NCI-H2196 (cell line): ENCODE data around the gene KIF12.
"Not testable (repeated sequence)": the region's sequence is repeated elsewhere in the genome, so short reads cannot be mapped to it uniquely, and the experiment has no call there.

Experiments used
- DNase-seq: peaks from one replicate; lab custom pipeline; 2025; ENCODE audit not compliant: unreplicated experiment; lab: John Stamatoyannopoulos, UW

Gene KIF12

DNA sequence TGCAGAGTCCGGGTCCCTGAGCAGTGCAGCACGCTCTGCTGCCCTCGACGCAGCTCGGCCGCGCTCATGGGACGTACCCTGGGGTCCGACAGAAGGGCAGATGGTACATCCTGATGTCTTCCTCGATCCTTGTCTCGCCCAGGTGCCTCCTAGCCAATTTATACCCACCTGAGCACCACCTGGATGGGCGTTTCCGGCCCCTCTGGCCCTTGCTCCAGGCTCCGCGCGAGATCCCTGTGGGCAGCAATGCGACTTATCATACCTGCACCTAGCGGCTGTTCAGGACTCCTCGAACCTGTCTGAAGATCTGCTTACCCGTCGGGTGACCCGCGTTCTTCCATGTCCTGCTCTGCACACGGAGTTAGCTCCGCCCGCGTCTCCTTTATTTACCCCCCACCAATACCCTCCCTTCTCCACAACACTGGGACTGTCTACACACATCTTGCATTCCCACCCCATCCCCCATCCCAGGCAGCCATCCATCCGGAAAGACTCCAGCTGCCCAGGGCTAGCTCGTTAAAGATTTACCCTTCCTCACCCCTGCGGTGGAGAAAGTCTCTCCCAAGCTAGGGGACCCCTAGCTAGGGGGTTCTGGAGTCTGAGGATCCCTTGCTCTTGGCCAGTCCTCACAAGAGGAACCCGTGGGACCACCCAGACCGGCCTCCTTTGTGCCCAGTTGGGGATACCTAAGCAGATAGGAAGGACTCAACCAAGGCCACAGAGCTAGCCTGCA lies at the start of gene KIF12:
TSS of gene KIF12 (minus strand) at position 357 of the 733 bp plus-strand sequence. CDS start at position 341, 16 bp downstream.
- no peak for DNase-seq

- no peak for DNase-seq
Observed at GRCh38 chr9:114146735-114147134, 47.6 kb upstream of the KIF12 start.

GRCh38 chr9:114143234-114143633 lies 44.1 kb upstream of the KIF12 start:
- no peak for DNase-seq

- no peak for DNase-seq
Observed at GRCh38 chr9:114141553-114142402, 42.7 kb upstream of the KIF12 start.

GRCh38 chr9:114140850-114141249 lies 41.8 kb upstream of the KIF12 start:
- no peak for DNase-seq

- DNase-seq: no peak
Observed at GRCh38 chr9:114140401-114140800, 41.3 kb upstream of the KIF12 start.

GRCh38 chr9:114139071-114139470 lies 40.0 kb upstream of the KIF12 start:
- no peak for DNase-seq

- DNase-seq: no peak
Observed at GRCh38 chr9:114138552-114138971, 39.5 kb upstream of the KIF12 start.

DNA sequence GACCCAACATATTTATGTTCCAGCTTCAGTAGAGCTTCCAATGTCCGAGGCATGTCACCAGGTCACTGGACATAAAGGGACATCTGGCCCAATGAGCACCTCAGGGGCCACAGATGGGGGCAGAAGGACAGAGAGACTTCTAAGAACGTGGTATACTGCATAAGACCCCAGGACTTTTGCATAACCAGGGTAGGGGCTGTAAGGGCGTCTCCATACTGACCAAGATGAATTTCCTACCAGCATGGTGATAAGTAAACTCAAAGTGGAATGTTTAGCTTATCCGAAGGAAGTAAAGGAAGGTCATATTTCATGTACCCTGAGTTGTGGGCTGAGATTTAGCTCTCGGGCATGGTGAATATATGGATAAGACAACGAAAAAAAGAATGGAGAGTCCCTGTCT lies 38.7 kb upstream of the KIF12 start:
- DNase-seq: no peak

- no peak for DNase-seq
Observed at GRCh38 chr9:114134827-114135396, 35.8 kb upstream of the KIF12 start.

- DNase-seq: no peak
Observed at GRCh38 chr9:114132550-114132918, 33.4 kb upstream of the KIF12 start.

- no peak for DNase-seq
Observed at GRCh38 chr9:114131808-114132549, 32.9 kb upstream of the KIF12 start.

GRCh38 chr9:114130624-114131277 lies 31.7 kb upstream of the KIF12 start:
- DNase-seq: no peak

GRCh38 chr9:114130141-114130540 lies 31.0 kb upstream of the KIF12 start:
- no peak for DNase-seq

DNA sequence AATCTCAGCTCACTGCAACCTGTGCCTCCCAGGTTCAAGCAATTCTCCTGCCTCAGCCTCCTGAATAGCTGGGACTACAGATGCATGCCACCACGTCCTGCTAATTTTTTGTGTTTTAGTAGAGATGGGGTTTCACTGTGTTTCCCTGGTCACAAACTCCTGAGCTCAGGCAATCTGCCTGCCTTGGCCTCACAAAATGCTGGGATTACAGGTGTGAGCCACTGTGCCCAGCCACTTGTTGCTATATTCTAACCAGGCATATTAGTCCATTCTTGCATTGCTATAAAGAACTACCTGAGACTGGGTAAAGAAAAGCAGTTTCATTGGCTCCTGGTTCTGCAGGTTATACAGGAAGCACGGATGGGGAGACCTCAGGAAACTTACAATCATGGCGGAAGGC lies 29.7 kb upstream of the KIF12 start:
- DNase-seq: not testable (repeated sequence)

- no peak for DNase-seq
Observed at GRCh38 chr9:114126247-114127060, 27.4 kb upstream of the KIF12 start.

GRCh38 chr9:114125476-114126013 lies 26.5 kb upstream of the KIF12 start:
- DNase-seq: no peak

DNA sequence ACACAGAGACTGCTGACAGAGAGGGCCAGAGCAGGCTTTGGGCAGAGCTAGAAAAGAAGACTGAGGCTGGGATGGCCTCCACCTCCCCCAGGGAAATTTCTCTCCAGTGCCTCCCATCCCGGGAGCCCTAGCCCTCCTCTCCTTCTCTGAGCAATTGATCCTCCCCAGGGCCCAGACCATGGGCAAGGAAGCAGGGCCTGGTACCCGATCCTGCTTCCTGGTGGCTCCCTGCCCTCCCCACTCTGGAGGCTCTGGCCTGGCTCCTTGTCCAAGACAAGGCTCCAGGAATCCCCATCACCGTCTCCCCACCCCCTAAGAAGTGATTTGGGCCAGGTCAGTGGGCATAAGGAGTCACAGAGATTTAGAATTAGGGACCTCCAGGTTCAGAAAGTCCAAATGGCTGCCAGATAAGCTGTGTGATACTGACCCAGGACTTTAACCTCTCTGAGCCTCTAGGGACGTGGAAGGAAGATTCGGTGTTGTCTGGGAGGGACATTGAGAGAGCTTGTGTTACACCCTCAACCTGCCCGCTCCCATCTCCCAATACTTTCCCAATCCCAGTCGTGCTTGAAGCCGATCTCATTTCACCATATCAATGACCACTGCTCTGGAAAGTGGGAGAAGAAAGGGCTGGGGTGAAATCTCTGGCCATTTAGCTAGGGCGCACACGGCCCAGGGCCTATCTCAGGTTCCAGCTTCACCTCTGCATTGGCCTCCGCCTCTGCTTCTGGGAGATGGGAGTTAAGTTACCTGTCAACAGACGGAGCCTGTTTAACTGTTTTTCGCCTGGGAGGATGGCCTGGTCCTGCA lies 25.8 kb upstream of the KIF12 start:
- no peak for DNase-seq

DNA sequence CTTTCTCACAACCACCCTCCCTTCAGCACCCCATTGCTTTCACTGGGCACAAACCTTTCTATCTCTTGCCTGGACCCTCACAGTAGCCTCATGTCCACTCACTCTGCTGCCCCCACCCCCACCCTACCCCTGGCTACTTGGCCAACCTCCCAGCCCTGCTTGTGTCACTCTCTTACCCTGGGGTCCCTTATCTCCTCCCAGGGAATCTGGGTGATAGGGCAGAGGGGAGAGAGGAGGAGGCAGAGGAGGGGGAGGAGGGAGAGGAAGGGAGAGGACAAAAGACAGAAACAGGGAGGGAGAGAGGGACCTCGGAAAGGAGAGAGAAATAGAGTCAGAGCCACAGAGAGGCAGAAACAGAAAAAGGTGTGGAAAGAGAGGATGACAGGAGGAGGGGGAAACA lies 25.0 kb upstream of the KIF12 start:
- no peak for DNase-seq
